ENCODE results near the gene GAS6.

Gene GAS6

GRCh38 chr13:113850722-113851479, 13.0 kb downstream of the GAS6 start:
- no peak for DNase-seq

GRCh38 chr13:113849981-113850721, 13.7 kb downstream of the GAS6 start:
- DNase-seq, result no peak

GRCh38 chr13:113849546-113849945, 14.3 kb downstream of the GAS6 start:
- no peak for DNase-seq

GRCh38 chr13:113848431-113849260, 15.2 kb downstream of the GAS6 start:
- no peak for DNase-seq

- no peak for DNase-seq
Observed at GRCh38 chr13:113848020-113848419, 15.9 kb downstream of the GAS6 start.

GRCh38 chr13:113846636-113847318, 17.1 kb downstream of the GAS6 start:
- DNase-seq, result no peak

GRCh38 chr13:113845723-113846635, 17.9 kb downstream of the GAS6 start:
- DNase-seq, result no peak

GRCh38 chr13:113845055-113845454, 18.8 kb downstream of the GAS6 start:
- DNase-seq, result no peak

- DNase-seq, result no peak
Observed at GRCh38 chr13:113843864-113844556, 19.9 kb downstream of the GAS6 start.

GRCh38 chr13:113843063-113843654, 20.7 kb downstream of the GAS6 start:
- no peak for DNase-seq

GRCh38 chr13:113842336-113843062, 21.4 kb downstream of the GAS6 start:
- DNase-seq, result no peak

- no peak for DNase-seq
Observed at GRCh38 chr13:113841353-113841650, 22.6 kb downstream of the GAS6 start.

GRCh38 chr13:113840541-113841352, 23.1 kb downstream of the GAS6 start:
- no peak for DNase-seq

GRCh38 chr13:113839536-113840204, 24.2 kb downstream of the GAS6 start:
- no peak for DNase-seq

- no peak for DNase-seq
Observed at GRCh38 chr13:113838711-113839201, 25.1 kb downstream of the GAS6 start.

GRCh38 chr13:113837560-113838355, 26.1 kb downstream of the GAS6 start:
- DNase-seq, result peak; percentile 20

GRCh38 chr13:113836768-113837559, 26.9 kb downstream of the GAS6 start:
- DNase-seq, result no peak
